Measurements from ENCODE around the gene RBPJL.
A peak's percentile ranks its signal among the peaks of the same experiment; 100 is the strongest.

The RBPJL gene

GRCh38 chr20:45293041-45294002 lies 13.3 kb upstream of the RBPJL start:
- H3K36me3 ChIP-seq, result no peaks in the 10 kb centered on the region
- H3K4me3 ChIP-seq (ENCODE audit: low read depth in 1 of 2, low read length in 1 of 2), result peak overlapping the region; percentile 68 to 78
- H3K27me3 ChIP-seq, result peaks cover 28% of the 10 kb centered on the region
- no peaks in the 10 kb centered on the region for H3K9me3 ChIP-seq
- peak; percentile 94 for TF ChIP-seq CTCF (IDR thresholded peaks at IDR 0.05)
- H3K4me1 ChIP-seq (ENCODE audit: control insufficient read depth in 1 of 2, insufficient read depth in 1 of 2, low read depth in 1 of 2, low read length in 1 of 2), result peaks cover 15 to 26% of the 10 kb centered on the region in 2 experiments
- H3K27ac ChIP-seq, result peak overlapping the region; percentile 72

- TF ChIP-seq CTCF (IDR thresholded peaks at IDR 0.05), result no peak
- H3K36me3 ChIP-seq, result no peaks in the 10 kb centered on the region
- H3K27me3 ChIP-seq, result peaks cover 28% of the 10 kb centered on the region
- peaks cover 15 to 26% of the 10 kb centered on the region in 2 experiments for H3K4me1 ChIP-seq (ENCODE audit: control insufficient read depth in 1 of 2, insufficient read depth in 1 of 2, low read depth in 1 of 2, low read length in 1 of 2)
- H3K4me3 ChIP-seq (ENCODE audit: low read depth in 1 of 2, low read length in 1 of 2), result peak overlapping the region; percentile 68 to 78
- no peaks in the 10 kb centered on the region for H3K9me3 ChIP-seq
- H3K27ac ChIP-seq, result peak overlapping the region; percentile 72
Measured at GRCh38 chr20:45294003-45294368, 12.7 kb upstream of the RBPJL start.

- H3K27me3 ChIP-seq, result peaks cover 28% of the 10 kb centered on the region
Measured at GRCh38 chr20:45294659-45295058, 12.0 kb upstream of the RBPJL start.

GRCh38 chr20:45297786-45298497 lies 8.7 kb upstream of the RBPJL start:
- TF ChIP-seq CTCF (IDR thresholded peaks at IDR 0.05), result no peak
- Histone ChIP-seq H3K4me3 (ENCODE audit: low read depth in 1 of 2, low read length in 1 of 2) (no peak overlapping the region), H3K27ac (no peak overlapping the region), H3K9me3 (no peaks in the 10 kb centered on the region), H3K36me3 (no peaks in the 10 kb centered on the region), H3K4me1 (ENCODE audit: control insufficient read depth in 1 of 2, insufficient read depth in 1 of 2, low read depth in 1 of 2, low read length in 1 of 2) (peaks cover 6 to 13% of the 10 kb centered on the region in 2 experiments), H3K27me3 (peaks cover 19% of the 10 kb centered on the region)

More at GRCh38 chr20:45294659-45295058, 12.0 kb upstream of the RBPJL start:
- Histone ChIP-seq H3K4me3 (ENCODE audit: low read depth in 1 of 2, low read length in 1 of 2) (no peak overlapping the region), H3K9me3 (no peaks in the 10 kb centered on the region), H3K4me1 (ENCODE audit: control insufficient read depth in 1 of 2, insufficient read depth in 1 of 2, low read depth in 1 of 2, low read length in 1 of 2) (peaks cover 15 to 26% of the 10 kb centered on the region in 2 experiments), H3K27ac (no peak overlapping the region), H3K36me3 (no peaks in the 10 kb centered on the region)
- TF ChIP-seq CTCF (IDR thresholded peaks at IDR 0.05), result no peak

DNA sequence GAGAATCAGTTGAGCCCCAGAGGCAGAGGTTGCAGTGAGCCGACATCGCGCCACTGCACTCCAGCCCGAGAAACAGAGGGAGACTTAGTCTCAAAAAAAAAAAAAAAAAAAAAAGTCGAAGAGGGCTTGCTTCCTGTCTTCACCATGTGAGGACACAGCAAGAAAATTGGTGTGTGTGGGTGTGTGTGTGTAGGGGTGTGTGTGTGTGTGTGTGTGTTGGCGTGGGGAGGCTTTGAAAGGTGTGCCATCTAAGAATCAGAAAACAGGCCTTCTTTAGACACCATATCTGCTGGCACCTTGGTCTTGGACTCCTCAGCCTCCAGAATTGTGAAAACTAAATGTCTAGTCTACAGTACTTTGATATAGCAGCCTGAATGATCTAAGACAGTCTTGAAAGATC lies 6.9 kb upstream of the RBPJL start:
- H3K27me3 ChIP-seq, result peaks cover 22% of the 10 kb centered on the region
- no peaks in the 10 kb centered on the region for H3K9me3 ChIP-seq
- no peak overlapping the region for H3K4me3 ChIP-seq (ENCODE audit: low read depth in 1 of 2, low read length in 1 of 2)
- H3K36me3 ChIP-seq, result no peaks in the 10 kb centered on the region
- H3K27ac ChIP-seq, result no peak overlapping the region
- H3K4me1 ChIP-seq (ENCODE audit: control insufficient read depth in 1 of 2, insufficient read depth in 1 of 2, low read depth in 1 of 2, low read length in 1 of 2), result no peaks in the 10 kb centered on the region
- TF ChIP-seq CTCF (IDR thresholded peaks at IDR 0.05), result no peak

Measured in neutrophil (primary cell).